ENCODE measurements around the gene FAM118A. TPM values are rescaled to one million over a fixed set of nuclear protein-coding genes. Genes with fewer than 3 reads are reported as not detected.
"Not testable (repeated sequence)": the region's sequence is repeated elsewhere in the genome, so short reads cannot be mapped to it uniquely, and the experiment has no call there.

Gene FAM118A
- total RNA-seq, 1 experiment from 2014 or later = 72.2 TPM

- no peak for DNase-seq
- Histone ChIP-seq H3K27me3 (ENCODE audit: low read length) (no peaks in the 10 kb centered on the region), H3K4me2 (ENCODE audit: low read depth, low read length, poor library complexity, severe bottlenecking) (no peak overlapping the region), H3K4me1 (ENCODE audit: low read length) (peaks cover 10% of the 10 kb centered on the region), H3K79me2 (ENCODE audit: low read length) (no peaks in the 10 kb centered on the region), H3K9ac (ENCODE audit: low read length) (no peak overlapping the region), H3K9me3 (ENCODE audit: low read length) (no peaks in the 10 kb centered on the region), H3K36me3 (ENCODE audit: insufficient read depth, low read length) (no peaks in the 10 kb centered on the region), H3K4me3 (ENCODE audit: low read length) (no peak overlapping the region), H3K27ac (ENCODE audit: low read length) (no peak overlapping the region), H2AFZ (ENCODE audit: low read length) (no peak overlapping the region), H4K20me1 (ENCODE audit: insufficient read depth, low read depth, low read length) (no peaks in the 10 kb centered on the region), H3K9me2 (replicated peaks; ENCODE audit: insufficient read depth, low read length) (no peaks in the 10 kb centered on the region)
Measured at GRCh38 chr22:45291061-45291930, 18.4 kb upstream of the FAM118A start.

GRCh38 chr22:45291931-45292290, 17.8 kb upstream of the FAM118A start:
- Histone ChIP-seq H3K27me3 (ENCODE audit: low read length) (no peaks in the 10 kb centered on the region), H3K4me1 (ENCODE audit: low read length) (peaks cover 10% of the 10 kb centered on the region), H2AFZ (ENCODE audit: low read length) (no peak overlapping the region), H3K9ac (ENCODE audit: low read length) (no peak overlapping the region), H3K36me3 (ENCODE audit: insufficient read depth, low read length) (no peaks in the 10 kb centered on the region), H4K20me1 (ENCODE audit: insufficient read depth, low read depth, low read length) (no peaks in the 10 kb centered on the region), H3K4me2 (ENCODE audit: low read depth, low read length, poor library complexity, severe bottlenecking) (no peak overlapping the region), H3K9me2 (replicated peaks; ENCODE audit: insufficient read depth, low read length) (no peaks in the 10 kb centered on the region), H3K9me3 (ENCODE audit: low read length) (no peaks in the 10 kb centered on the region), H3K4me3 (ENCODE audit: low read length) (no peak overlapping the region), H3K79me2 (ENCODE audit: low read length) (no peaks in the 10 kb centered on the region), H3K27ac (ENCODE audit: low read length) (no peak overlapping the region)
- no peak for DNase-seq

GRCh38 chr22:45292731-45293442, 16.8 kb upstream of the FAM118A start:
- no peaks in the 10 kb centered on the region for H4K20me1 ChIP-seq (ENCODE audit: insufficient read depth, low read depth, low read length)
- DNase-seq = no peak
- H3K9me2 ChIP-seq (replicated peaks; ENCODE audit: insufficient read depth, low read length) = no peaks in the 10 kb centered on the region
- no peaks in the 10 kb centered on the region for H3K27me3 ChIP-seq (ENCODE audit: low read length)
- peaks cover 7% of the 10 kb centered on the region for H3K4me1 ChIP-seq (ENCODE audit: low read length)
- H3K9me3 ChIP-seq (ENCODE audit: low read length) = no peaks in the 10 kb centered on the region
- no peaks in the 10 kb centered on the region for H3K79me2 ChIP-seq (ENCODE audit: low read length)
- no peak overlapping the region for H3K9ac ChIP-seq (ENCODE audit: low read length)
- H2AFZ ChIP-seq (ENCODE audit: low read length) = no peak overlapping the region
- no peak overlapping the region for H3K4me2 ChIP-seq (ENCODE audit: low read depth, low read length, poor library complexity, severe bottlenecking)
- no peak overlapping the region for H3K4me3 ChIP-seq (ENCODE audit: low read length)
- H3K36me3 ChIP-seq (ENCODE audit: insufficient read depth, low read length) = no peaks in the 10 kb centered on the region
- H3K27ac ChIP-seq (ENCODE audit: low read length) = no peak overlapping the region

GRCh38 chr22:45294030-45294429, 15.7 kb upstream of the FAM118A start:
- H2AFZ ChIP-seq (ENCODE audit: low read length) = no peak overlapping the region
- no peaks in the 10 kb centered on the region for H3K4me1 ChIP-seq (ENCODE audit: low read length)
- no peaks in the 10 kb centered on the region for H3K9me2 ChIP-seq (replicated peaks; ENCODE audit: insufficient read depth, low read length)
- H3K4me2 ChIP-seq (ENCODE audit: low read depth, low read length, poor library complexity, severe bottlenecking) = no peak overlapping the region
- H3K9ac ChIP-seq (ENCODE audit: low read length) = no peak overlapping the region
- H3K27ac ChIP-seq (ENCODE audit: low read length) = no peak overlapping the region
- H3K9me3 ChIP-seq (ENCODE audit: low read length) = no peaks in the 10 kb centered on the region
- no peaks in the 10 kb centered on the region for H3K79me2 ChIP-seq (ENCODE audit: low read length)
- H3K4me3 ChIP-seq (ENCODE audit: low read length) = no peak overlapping the region
- DNase-seq = no peak
- H3K36me3 ChIP-seq (ENCODE audit: insufficient read depth, low read length) = no peaks in the 10 kb centered on the region
- H3K27me3 ChIP-seq (ENCODE audit: low read length) = no peaks in the 10 kb centered on the region
- H4K20me1 ChIP-seq (ENCODE audit: insufficient read depth, low read depth, low read length) = no peaks in the 10 kb centered on the region

GRCh38 chr22:45295004-45295403, 14.7 kb upstream of the FAM118A start:
- H3K27me3 ChIP-seq (ENCODE audit: low read length); H3K9ac ChIP-seq (ENCODE audit: low read length); H3K4me2 ChIP-seq (ENCODE audit: low read depth, low read length, poor library complexity, severe bottlenecking); H3K9me2 ChIP-seq (replicated peaks; ENCODE audit: insufficient read depth, low read length); H3K9me3 ChIP-seq (ENCODE audit: low read length); H3K27ac ChIP-seq (ENCODE audit: low read length); H2AFZ ChIP-seq (ENCODE audit: low read length); DNase-seq; H3K4me1 ChIP-seq (ENCODE audit: low read length); H4K20me1 ChIP-seq (ENCODE audit: insufficient read depth, low read depth, low read length); H3K36me3 ChIP-seq (ENCODE audit: insufficient read depth, low read length); H3K4me3 ChIP-seq (ENCODE audit: low read length); H3K79me2 ChIP-seq (ENCODE audit: low read length): not testable (repeated sequence)

- H3K9ac ChIP-seq (ENCODE audit: low read length) = no peak overlapping the region
- no peaks in the 10 kb centered on the region for H4K20me1 ChIP-seq (ENCODE audit: insufficient read depth, low read depth, low read length)
- H3K36me3 ChIP-seq (ENCODE audit: insufficient read depth, low read length) = no peaks in the 10 kb centered on the region
- H3K4me1 ChIP-seq (ENCODE audit: low read length) = no peaks in the 10 kb centered on the region
- H3K27ac ChIP-seq (ENCODE audit: low read length) = no peak overlapping the region
- DNase-seq = no peak
- H3K4me3 ChIP-seq (ENCODE audit: low read length) = no peak overlapping the region
- H3K9me3 ChIP-seq (ENCODE audit: low read length) = no peaks in the 10 kb centered on the region
- H2AFZ ChIP-seq (ENCODE audit: low read length) = no peak overlapping the region
- H3K4me2 ChIP-seq (ENCODE audit: low read depth, low read length, poor library complexity, severe bottlenecking) = no peak overlapping the region
- no peaks in the 10 kb centered on the region for H3K9me2 ChIP-seq (replicated peaks; ENCODE audit: insufficient read depth, low read length)
- no peaks in the 10 kb centered on the region for H3K27me3 ChIP-seq (ENCODE audit: low read length)
- no peaks in the 10 kb centered on the region for H3K79me2 ChIP-seq (ENCODE audit: low read length)
Measured at GRCh38 chr22:45295492-45295891, 14.2 kb upstream of the FAM118A start.

- no peaks in the 10 kb centered on the region for H3K4me1 ChIP-seq (ENCODE audit: low read length)
- no peak overlapping the region for H2AFZ ChIP-seq (ENCODE audit: low read length)
- H3K27ac ChIP-seq (ENCODE audit: low read length) = no peak overlapping the region
- H3K4me2 ChIP-seq (ENCODE audit: low read depth, low read length, poor library complexity, severe bottlenecking) = no peak overlapping the region
- no peaks in the 10 kb centered on the region for H3K79me2 ChIP-seq (ENCODE audit: low read length)
- H3K36me3 ChIP-seq (ENCODE audit: insufficient read depth, low read length) = no peaks in the 10 kb centered on the region
- no peaks in the 10 kb centered on the region for H4K20me1 ChIP-seq (ENCODE audit: insufficient read depth, low read depth, low read length)
- H3K9ac ChIP-seq (ENCODE audit: low read length) = no peak overlapping the region
- no peaks in the 10 kb centered on the region for H3K27me3 ChIP-seq (ENCODE audit: low read length)
- H3K4me3 ChIP-seq (ENCODE audit: low read length) = no peak overlapping the region
- no peaks in the 10 kb centered on the region for H3K9me2 ChIP-seq (replicated peaks; ENCODE audit: insufficient read depth, low read length)
- no peaks in the 10 kb centered on the region for H3K9me3 ChIP-seq (ENCODE audit: low read length)
- no peak for DNase-seq
Measured at GRCh38 chr22:45296628-45297297, 13.0 kb upstream of the FAM118A start.

- Histone ChIP-seq H4K20me1 (ENCODE audit: insufficient read depth, low read depth, low read length) (no peaks in the 10 kb centered on the region), H3K79me2 (ENCODE audit: low read length) (no peaks in the 10 kb centered on the region), H2AFZ (ENCODE audit: low read length) (no peak overlapping the region), H3K4me2 (ENCODE audit: low read depth, low read length, poor library complexity, severe bottlenecking) (no peak overlapping the region), H3K9ac (ENCODE audit: low read length) (no peak overlapping the region), H3K36me3 (ENCODE audit: insufficient read depth, low read length) (no peaks in the 10 kb centered on the region), H3K4me1 (ENCODE audit: low read length) (no peaks in the 10 kb centered on the region), H3K9me2 (replicated peaks; ENCODE audit: insufficient read depth, low read length) (no peaks in the 10 kb centered on the region), H3K27ac (ENCODE audit: low read length) (no peak overlapping the region), H3K9me3 (ENCODE audit: low read length) (no peaks in the 10 kb centered on the region), H3K27me3 (ENCODE audit: low read length) (no peaks in the 10 kb centered on the region), H3K4me3 (ENCODE audit: low read length) (no peak overlapping the region)
- DNase-seq = no peak
Measured at GRCh38 chr22:45298934-45299505, 10.7 kb upstream of the FAM118A start.
